Stimulated activated naive CD4-positive, alpha-beta T cell (primary cell): ENCODE data around the gene THBS1.

Source experiments
- DNase-seq, 6 experiments: peaks; one replicate each; lab custom pipeline; 2025; lab: John Stamatoyannopoulos, UW

The THBS1 gene

GRCh38 chr15:39589193-39589814 is 8.4 kb downstream of the THBS1 start:
- DNase-seq = no peak

DNA sequence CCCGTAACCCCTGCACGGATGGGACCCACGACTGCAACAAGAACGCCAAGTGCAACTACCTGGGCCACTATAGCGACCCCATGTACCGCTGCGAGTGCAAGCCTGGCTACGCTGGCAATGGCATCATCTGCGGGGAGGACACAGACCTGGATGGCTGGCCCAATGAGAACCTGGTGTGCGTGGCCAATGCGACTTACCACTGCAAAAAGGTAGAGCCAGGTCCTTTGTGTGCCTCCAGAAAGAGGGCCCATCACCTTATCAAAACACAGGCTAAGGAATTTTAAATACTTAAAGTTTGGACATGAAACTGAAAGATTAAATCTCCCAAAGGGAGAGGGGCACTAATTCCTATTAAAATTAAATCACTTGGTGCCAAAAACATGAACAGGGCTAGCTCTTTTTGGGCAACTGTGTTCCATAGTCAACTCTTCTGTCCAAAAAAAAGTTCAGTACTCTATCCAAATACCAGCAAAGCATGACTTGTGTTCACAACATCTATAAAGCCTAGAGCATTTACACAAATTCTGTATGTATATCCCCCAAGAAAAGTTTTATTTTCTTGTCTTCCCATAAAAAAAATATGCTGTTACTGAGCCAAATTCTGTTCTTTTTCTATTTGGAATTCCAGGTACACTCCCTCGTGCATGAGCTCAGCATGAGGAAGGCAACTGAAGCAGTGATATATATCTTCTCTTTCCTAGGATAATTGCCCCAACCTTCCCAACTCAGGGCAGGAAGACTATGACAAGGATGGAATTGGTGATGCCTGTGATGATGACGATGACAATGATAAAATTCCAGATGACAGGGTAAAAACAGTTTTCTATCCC is 9.2 kb downstream of the THBS1 start:
- DNase-seq = no peak

DNA sequence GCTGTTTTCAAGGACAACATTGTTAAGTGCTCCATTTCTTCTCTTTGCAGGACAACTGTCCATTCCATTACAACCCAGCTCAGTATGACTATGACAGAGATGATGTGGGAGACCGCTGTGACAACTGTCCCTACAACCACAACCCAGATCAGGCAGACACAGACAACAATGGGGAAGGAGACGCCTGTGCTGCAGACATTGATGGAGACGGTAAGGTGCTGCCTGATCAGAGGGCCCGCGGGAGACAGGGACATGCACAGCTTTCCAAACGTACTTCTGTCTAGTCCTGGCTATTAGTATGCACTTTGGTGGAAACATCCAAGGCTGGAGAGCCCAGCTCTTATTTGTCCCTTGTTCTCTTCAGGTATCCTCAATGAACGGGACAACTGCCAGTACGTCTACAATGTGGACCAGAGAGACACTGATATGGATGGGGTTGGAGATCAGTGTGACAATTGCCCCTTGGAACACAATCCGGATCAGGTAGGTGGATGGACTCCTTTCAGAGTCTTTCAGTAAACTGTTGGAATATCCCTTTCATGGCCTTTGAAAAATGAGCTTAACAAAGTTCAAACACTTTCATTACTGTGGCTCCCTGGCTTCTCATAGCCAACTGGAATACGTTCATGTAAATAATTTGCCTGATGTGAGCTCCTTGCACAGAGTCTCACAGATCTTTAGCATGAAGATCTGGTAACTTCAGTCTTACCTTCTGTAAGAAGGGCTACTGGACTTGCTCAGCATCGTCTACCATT is 10.4 kb downstream of the THBS1 start:
- DNase-seq = no peak

DNA sequence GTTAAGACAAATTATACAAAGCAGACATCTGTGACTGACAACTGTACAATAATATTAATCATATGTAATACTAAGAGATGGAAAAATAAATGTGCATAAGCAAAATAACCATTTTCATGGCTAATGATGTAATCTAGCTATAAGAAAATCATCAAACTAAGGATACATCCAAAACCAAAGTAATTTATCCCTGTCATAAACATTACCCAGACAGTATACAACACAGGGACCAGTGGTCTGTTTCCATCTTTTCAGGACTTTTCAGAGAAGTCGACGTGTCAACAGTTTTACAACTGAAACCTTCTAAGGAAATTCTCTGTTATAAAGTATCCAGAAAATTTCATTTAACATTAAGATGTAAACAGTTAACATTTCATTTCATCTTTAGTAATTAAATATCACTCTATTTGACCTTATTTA is 11.0 kb downstream of the THBS1 start:
- DNase-seq = no peak

GRCh38 chr15:39592500-39592899 is 11.6 kb downstream of the THBS1 start:
- no peak for DNase-seq

GRCh38 chr15:39593071-39593655 is 12.3 kb downstream of the THBS1 start:
- DNase-seq = no peak

DNA sequence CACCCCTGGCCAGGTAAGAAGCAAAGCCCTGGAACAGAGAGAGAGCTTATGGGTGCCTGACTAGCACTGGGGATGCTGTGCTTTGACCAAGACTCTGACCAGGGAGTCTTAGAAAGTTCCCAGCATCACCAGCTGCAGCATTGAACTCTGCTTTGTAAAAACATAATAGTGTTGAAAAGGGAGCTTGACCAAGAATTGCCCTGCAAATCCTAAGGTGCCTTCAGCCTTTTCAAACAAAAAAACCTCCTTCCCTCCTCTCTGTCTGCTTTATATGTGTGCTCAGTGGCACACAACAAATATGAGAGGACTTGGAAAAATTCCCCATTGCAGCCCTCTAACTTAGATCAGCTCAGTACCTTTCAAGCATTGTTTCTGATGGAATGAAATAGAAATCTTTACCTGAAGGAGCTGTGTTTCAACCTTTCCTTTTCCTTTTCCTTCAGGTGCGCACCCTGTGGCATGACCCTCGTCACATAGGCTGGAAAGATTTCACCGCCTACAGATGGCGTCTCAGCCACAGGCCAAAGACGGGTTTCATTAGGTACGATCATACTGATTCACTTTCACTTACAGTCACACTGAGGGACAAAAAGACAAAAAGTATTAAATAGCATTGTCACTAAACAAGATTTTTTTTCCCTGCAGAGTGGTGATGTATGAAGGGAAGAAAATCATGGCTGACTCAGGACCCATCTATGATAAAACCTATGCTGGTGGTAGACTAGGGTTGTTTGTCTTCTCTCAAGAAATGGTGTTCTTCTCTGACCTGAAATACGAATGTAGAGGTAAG is 13.0 kb downstream of the THBS1 start:
- no peak for DNase-seq

DNA sequence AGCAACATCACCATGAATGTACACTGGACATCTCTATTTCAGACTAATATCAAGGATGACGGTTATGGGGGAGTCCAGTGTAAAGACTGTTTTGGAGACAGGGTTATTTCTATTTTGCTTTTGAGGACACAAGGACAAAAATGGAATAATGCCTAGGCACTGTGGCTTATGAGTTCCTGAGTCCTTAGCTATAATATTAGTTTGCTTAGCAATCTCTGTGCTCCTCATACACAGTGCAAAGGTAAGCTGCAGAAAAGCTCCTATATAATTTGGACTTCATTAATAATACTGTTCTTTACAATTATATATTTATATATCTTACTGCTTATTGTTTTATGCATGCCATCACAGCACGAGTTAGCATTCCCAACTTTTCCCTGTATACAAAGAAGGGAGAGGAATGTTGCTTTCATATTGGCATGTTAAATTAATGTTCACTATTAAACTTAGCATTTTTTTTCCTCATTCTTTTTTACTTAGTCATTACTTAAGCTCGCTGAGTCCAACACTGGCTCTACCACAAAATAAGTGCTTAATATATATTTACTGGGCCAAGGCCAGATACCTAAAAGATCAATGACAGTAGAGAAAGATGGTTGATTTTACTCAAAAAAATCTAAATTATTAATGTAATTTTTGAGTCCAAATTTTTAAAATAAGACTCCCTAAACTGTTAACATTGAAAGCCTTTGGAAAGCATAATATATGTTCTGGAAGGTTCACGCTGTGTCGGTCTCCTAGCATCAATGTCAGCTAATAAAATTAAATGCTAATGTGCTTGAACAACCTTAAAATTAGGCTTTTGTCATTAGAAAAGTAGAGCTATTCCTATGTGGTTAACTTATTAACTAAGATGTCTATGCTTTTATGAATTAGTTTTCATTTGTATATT is 13.8 kb downstream of the THBS1 start:
- no peak for DNase-seq

- DNase-seq = no peak
Observed at GRCh38 chr15:39595338-39596221, 14.7 kb downstream of the THBS1 start.

DNA sequence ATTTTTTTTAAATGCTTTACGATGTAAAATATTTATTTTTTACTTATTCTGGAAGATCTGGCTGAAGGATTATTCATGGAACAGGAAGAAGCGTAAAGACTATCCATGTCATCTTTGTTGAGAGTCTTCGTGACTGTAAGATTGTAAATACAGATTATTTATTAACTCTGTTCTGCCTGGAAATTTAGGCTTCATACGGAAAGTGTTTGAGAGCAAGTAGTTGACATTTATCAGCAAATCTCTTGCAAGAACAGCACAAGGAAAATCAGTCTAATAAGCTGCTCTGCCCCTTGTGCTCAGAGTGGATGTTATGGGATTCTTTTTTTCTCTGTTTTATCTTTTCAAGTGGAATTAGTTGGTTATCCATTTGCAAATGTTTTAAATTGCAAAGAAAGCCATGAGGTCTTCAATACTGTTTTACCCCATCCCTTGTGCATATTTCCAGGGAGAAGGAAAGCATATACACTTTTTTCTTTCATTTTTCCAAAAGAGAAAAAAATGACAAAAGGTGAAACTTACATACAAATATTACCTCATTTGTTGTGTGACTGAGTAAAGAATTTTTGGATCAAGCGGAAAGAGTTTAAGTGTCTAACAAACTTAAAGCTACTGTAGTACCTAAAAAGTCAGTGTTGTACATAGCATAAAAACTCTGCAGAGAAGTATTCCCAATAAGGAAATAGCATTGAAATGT is 15.6 kb downstream of the THBS1 start:
- no peak for DNase-seq

- DNase-seq = no peak
Observed at GRCh38 chr15:39597336-39597735, 16.5 kb downstream of the THBS1 start.

GRCh38 chr15:39597751-39598185 is 16.9 kb downstream of the THBS1 start:
- no peak for DNase-seq

DNA sequence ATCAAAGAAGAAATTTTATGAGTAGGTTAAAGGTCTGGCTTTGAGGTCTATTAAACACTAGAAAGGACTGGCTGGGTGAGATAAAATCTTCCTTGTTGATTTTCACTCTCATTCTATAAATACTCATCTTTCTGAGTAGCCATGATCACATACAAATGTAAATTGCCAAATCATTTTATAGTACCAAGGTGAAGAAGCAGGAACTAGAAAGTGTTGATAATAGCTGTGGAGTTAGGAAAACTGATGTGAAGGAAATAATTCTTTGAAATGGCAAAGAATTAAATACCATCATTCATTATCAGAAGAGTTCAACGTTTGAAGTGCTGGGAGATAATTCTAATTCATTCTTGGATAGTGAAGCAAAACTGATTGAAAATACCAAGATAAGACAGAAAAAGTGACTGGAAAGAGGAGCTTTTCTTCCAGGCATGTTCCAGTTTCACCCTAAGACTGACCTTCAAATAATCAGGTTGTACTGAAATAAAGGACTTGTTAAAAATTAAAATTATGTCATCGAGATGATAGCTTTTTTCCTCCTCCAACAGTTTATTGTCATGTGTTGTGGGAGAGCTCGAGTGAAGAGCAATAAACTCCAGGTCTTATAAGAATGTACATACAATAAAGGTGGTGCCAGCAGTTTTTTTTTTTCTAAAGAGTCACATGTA is 17.4 kb downstream of the THBS1 start:
- DNase-seq = no peak

- no peak for DNase-seq
Observed at GRCh38 chr15:39598958-39599845, 18.3 kb downstream of the THBS1 start.

- DNase-seq = no peak
Observed at GRCh38 chr15:39599871-39600270, 19.0 kb downstream of the THBS1 start.

- no peak for DNase-seq
Observed at GRCh38 chr15:39602143-39602542, 21.3 kb downstream of the THBS1 start.

DNA sequence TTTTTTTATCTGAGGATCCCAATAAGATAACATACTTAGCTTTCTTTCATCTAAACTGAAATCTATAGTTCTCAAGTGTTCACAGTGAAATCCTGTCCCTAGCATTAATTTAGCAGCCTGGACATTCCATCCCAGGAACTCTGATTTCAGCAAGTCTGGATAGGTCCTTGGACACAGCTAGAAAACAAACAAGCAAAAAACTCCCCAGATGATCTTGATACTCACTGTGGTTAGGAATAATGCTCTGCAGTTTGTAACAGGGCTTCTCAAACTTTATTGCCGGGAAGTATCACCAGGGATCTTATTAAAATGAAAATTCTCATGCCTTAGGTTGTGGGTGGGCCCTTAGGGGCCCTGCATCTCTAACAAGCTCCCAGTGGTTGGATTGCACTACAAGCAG is 24.3 kb downstream of the THBS1 start:
- no peak for DNase-seq
